Stomach (tissue), 4 donors: ENCODE results near the gene RBM14.

Experiments used
- EP300 ChIP-seq: sonication (generic); formaldehyde crosslinking; IDR thresholded peaks from one replicate; pipeline ENCODE4 v1.6.1; 2017; ENCODE audit warnings: antibody characterized with exemption
- POLR2A ChIP-seq, 4 donors: fragments of 450-650 bp; IDR thresholded peaks; one replicate each; pipeline ENCODE4 v1.6.1; 2016; ENCODE audit warnings: antibody characterized with exemption in 4 of 4, control low read depth in 2 of 4, mild to moderate bottlenecking in 1 of 4, moderate library complexity in 1 of 4

DNA sequence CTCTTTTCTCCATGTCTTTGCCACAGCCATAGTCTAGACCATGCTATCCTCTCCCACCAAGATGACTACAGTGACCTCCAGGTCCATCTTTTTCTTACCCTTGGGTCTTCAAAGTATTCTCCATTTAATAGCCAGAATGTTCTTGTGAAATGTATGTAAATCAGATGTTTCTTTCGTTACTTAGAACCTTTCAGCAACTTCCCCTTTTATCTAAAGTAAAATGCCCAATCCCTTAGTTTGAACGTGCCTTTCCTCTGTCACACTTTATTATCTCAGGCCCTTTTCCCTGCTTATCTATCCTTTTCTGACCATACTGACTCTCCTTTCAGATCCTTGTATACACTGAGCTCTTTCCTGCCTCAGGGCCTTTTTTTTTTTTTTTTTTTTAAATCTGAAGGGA, 43.3 kb downstream of the RBM14 start:
- TF ChIP-seq POLR2A (IDR thresholded peaks at IDR 0.05) (no peak), EP300 (no peak)
